ENCODE data around the gene SULT4A1.

- TF ChIP-seq CTCF (IDR thresholded peaks at IDR 0.05; ENCODE audit: borderline replicate concordance, extremely low read depth, low read length, poor library complexity, severe bottlenecking), result no peak
- TF ChIP-seq EZH2 (IDR thresholded peaks at IDR 0.05; ENCODE audit: borderline replicate concordance, low read depth, low read length, severe bottlenecking), result no peak
Measured at GRCh38 chr22:43838161-43838560, 24.2 kb downstream of the SULT4A1 start.

Measured in DND-41 (cell line).